DMS 273 treated with DMSO at 0.1 percent for 48 hours (cell line): ENCODE results near the gene ZFYVE21.

Source experiments
- DNase-seq: peaks from one replicate; lab custom pipeline; 2025; lab: John Stamatoyannopoulos, UW

Gene ZFYVE21

DNA sequence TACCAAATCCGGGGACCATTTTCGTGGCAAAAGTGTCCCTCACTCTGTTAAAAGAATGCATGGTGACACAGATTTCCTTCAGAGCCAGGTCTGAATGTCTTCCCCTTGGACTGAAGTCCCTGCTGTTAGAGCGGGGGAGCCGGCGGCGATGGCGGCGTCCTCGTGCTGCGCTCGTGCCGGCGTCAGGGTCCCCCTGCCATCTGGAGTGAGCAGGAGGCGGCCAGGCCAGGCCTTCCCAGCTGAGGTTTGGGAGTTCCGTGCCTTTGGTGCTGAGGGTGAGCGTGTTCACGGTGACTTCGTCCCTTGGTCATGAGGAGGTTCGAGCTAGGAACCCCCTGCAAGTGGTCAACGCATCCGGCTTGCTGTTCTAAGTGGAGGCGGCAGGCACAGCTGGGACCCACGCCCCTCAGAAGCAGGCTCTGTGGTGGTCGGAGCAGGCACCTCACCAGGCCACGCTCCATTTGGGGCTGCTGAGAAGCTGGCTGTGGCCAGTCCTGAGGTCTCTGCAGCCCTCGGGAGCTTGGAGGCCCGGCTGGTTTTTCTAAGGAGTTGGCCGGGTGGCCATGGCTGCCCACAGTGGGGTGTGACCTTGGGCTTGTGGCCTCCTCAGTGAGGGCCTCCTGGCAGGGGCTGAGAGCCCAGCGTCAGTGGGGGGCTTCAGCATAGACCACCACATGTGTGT, 9.5 kb downstream of the ZFYVE21 start:
- DNase-seq = no peak

DNA sequence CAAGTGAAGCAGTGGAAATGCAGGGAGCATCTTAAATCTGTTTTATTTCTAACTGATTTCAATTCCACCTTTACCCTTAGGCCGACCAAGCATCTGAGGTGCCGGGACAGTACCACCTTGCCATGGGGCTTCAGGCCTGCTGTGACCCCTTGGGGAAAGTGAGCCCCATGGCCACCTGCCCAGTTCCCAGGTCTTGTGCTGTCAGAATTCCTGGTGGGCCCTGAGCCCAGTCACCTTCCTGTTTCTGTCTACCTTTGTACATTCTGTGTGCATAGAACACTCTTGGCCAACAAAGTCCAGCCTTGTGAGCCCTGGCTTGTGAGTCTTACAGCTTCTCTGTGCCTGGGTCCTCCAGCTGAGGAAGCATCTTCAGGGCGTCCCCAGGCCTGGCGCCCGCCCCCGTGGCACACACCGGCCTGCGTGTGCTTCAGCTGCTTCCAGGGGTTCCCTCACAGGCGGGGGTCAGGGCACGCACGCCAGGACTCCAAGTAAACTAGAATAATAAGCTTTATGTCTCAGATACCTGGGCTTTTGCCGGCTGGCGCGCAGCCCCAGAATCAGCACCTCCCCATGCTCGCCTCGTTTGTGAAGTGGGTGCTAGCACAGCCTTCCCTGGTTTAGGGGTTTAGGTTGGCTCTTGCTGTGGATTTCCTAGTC, 10.3 kb downstream of the ZFYVE21 start:
- no peak for DNase-seq

DNA sequence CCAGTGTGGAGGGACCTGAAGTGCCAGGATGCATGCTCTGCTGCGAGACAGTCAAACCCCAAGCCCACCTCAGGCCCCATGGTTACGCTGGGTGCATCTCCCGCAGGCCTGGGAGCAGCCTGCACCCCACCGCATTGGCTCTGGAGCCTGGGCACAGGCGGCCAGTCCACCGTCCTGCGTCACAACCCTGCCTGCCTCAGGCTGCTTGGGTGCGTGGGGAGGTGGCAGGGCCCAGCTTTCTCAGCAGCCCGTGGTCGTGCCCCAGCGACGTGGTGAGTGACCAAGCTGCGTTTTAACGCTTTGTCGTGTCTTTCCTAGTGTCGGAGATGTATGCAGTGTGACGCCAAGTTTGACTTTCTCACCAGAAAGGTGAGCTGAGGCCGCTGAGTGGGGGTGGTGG, 10.9 kb downstream of the ZFYVE21 start:
- DNase-seq = no peak

DNA sequence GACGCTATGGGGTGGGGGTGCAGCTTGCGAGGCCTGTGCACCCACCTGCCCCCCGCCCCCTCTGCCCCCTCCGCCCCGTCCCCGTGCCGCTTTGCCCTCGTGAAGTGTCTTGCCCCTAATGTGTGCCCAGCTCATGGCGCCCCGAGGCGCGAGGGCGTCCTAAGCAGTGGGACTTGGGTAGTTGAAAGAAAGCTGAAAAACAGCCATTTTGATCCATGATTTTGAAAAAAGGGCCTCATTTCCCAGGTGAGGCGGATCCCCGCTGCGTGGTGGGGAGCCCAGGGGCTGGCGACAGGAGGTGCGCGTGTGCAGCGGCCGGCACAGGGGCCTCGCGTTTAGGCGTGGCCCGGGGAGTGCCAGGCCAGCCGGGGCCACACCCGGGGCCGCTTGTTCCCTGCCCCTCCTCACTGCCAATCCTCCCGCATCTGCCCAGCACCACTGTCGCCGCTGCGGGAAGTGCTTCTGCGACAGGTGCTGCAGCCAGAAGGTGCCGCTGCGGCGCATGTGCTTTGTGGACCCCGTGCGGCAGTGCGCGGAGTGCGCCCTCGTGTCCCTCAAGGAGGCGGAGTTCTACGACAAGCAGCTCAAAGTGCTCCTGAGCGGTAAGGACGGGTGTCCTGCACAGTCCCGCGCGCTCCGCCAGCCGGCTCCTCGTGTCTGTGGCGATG, 11.8 kb downstream of the ZFYVE21 start:
- DNase-seq = no peak

DNA sequence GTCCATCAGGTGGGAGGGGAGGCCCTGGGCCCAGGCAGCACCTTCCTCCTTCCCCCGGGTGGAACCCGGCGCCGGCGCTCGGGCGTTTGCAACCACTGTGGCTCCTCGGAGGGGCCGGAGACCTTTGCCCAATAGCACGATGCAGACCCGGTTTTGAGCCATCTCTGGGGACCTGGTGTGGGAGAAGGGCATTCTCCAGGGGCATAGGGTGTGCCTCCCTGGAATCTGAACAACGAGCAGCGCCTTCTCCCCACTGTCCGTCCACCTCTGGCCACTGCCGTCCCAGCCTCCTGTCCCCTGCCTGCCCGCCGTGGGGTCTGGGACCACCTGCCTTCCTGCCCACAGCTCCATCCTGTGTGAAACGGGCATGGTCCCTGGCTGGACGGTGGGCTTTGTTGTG, 12.5 kb downstream of the ZFYVE21 start:
- no peak for DNase-seq

DNA sequence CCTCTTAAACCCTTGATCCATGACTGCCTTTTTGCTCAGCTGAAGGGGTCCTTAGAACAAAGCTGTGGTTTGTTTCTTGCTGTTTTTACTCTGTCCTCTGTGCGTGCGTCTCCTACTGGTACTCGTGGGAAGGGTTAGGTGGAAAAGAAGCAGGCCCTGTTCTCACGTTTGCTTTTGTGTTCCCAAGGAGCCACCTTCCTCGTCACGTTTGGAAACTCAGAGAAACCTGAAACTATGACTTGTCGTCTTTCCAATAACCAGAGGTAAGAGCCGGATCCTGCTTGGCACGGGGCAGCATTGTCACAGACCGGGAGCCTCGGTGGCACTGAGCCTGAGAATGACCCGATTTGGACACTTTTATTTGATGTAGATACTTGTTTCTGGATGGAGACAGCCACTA, 13.1 kb downstream of the ZFYVE21 start:
- DNase-seq = no peak

DNA sequence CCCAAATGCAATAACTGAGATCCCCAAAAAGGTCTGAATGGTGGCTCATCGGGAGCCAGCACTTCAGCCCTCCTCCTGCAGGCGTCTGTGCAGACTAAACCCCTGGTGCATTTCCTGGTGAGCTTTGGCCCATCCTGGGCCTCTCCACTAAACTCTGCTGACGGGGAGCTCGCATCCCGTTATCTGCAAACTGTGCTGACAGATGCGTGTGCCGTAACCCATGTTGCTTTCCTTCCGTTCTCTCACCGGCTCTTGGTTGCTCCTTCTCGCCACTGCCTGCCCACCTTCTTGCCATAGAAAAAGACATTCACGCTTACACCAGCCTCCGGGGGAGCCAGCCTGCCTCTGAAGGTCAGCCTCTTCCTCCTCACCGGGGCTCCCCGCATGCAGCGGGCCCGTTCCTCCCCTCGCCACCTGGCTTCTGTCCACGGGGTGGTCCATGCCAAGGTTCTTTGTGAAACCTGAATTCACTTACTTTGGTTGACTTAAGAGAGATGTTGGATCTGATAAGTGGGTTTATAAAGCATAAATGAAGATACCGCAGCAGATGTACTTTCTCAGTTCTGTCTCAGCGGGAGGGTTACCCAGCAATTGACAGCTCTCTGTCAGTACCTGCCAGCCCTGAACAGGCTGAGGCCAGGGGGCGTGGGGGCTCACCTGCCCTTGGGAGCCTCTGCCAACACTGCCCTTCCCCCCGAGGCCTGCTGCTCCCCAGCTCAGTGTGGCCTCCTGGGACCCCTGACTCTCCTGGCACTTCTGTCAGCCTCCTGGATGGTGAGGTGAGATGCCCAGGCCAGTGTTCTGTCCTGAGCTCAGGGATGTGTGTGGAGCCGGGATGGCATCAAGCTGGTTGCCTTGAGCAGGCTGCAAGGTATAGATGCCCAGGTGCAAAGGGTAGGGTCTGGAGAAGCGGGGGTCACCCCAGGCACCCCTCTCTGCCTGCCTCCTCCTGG, 14.2 kb downstream of the ZFYVE21 start:
- no peak for DNase-seq

DNA sequence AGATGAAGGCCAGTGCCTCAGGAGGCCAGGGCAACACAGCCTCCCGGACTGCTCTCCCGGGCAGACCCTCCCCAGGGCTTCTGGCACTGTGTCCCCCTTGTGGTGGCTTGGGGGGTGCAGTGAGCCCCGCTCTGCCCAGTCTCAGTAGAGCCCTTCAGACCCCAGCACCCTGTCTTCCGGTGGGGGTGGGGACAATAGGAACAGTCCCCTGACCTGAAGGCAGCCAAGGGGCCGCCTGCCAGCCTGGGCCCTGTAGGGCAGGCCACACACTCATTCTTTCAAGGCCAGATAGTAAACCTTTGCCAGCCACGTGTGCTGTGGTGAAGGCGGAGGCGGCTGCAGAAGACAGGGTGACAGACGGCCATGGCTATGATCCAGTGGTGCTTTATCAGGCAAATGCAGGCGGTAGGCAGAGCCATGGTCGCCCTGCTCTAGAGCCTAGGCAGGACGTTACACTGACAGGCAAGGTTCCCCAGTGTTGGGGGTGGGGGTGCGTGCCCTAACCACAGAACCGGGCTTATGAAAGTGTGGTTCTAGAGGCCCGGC, 15.0 kb downstream of the ZFYVE21 start:
- no peak for DNase-seq

DNA sequence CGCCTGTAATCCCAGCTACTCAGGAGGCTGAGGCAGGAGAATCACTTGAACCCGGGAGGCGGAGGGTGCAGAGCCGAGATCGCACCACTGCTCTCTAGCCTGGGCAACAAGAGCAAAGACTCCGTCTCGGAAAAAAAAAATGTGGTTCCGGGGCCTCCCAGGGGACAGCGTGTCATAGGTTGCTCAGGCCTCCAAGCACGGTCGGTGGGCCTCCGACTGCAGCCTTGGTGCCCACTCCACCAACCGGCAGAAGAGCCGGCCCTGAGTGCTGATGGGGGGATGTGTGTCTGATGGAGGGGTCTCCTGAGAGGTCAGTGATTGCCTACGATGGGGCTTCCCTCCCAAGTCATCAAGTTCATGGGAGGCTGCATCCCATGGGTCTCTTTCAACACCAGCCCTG, 15.9 kb downstream of the ZFYVE21 start:
- no peak for DNase-seq

DNA sequence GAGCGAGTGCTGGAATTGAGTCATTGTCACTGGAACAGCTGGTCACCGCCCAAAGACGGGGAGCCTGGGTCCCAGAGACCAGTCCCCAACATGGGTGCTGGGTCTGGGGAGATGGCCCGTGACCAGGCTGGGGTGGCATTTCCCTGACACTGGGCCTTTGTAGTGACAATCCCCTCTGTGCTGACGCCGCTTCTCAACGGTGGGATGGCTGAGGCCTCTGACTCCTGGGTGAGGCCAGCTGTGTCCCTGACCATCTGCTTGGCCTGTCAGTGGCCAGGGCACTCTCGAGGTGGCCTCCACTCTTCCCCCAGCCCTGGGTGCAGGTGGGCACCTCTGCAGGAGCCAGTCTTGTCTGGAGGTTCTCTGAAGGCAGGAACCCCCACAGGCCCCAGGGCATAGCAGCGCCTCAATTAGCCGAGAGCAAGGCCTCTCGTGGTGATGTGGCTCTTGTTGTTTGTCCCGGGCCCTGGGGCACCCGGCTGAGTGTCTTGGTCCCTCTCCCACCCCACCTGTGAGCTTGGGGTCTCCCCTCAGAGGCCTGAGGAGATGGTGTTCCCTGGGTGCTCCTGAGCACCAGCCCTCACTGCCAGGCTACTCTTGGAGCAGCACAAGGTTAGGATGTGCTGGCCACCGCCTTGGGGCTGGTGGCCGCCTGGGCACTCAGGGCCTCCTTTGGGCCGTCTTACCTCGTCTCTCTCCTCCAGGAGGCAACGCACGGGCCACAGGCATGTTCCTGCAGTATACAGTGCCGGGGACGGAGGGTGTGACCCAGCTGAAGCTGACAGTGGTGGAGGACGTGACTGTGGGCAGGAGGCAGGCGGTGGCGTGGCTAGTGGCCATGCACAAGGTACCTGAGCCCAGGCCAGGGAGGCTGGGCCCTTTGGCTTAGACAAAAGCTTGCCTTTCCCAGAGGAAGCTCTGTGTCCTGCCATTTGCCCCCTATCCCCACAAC, 16.6 kb downstream of the ZFYVE21 start:
- no peak for DNase-seq

DNA sequence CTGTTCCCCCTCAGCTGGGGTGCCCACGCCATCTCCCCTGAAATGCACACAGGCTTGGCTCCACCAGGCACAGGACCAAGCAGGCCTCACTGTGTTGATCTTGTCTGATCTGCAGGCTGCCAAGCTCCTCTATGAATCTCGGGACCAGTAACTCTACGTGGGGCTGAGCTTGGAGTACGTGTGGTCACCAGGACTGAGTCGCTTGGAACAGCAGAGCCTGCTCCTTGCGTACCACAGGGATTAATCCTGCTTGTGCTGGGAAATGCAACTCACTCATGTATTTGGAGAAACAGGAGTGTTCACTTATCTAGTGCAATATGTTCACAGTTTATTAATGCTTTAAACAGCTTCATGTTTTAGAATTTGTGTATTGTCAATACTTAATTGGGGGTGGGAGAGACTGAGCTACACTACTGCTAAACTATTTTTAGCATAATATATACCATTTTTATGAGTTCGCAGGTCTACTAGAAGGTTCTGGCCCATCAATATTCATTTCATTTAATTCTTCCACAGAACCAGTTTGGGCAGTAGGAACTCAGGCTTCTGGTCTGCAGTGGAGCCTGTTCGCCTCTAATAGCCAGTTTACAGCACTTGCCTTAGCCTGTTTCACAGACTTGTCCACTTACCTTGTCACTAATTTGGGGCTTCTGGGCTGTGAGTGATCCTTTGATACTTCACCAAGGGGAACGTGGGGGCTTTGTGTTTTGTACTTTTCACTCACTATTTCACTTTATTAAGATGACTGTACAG, 17.4 kb downstream of the ZFYVE21 start:
- DNase-seq = no peak

DNA sequence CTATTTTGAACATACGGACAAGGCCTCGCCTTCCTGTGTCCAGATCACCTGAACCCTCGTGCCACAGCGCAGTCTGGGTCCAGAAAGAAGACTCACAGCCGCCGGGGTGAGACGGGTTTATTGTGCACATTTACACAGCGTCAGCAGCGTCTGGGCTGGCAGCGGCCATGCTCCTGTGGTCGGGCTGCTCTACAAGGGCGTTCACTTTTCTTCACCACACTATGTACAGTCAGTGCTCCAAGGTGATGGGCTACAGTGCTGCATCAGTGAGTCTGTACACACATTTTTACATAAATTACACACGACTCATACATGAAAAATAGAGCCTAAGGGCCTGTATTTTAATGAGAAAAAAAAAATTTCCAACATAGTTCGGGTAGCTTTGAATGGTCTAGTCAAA, 18.0 kb downstream of the ZFYVE21 start:
- DNase-seq = no peak

DNA sequence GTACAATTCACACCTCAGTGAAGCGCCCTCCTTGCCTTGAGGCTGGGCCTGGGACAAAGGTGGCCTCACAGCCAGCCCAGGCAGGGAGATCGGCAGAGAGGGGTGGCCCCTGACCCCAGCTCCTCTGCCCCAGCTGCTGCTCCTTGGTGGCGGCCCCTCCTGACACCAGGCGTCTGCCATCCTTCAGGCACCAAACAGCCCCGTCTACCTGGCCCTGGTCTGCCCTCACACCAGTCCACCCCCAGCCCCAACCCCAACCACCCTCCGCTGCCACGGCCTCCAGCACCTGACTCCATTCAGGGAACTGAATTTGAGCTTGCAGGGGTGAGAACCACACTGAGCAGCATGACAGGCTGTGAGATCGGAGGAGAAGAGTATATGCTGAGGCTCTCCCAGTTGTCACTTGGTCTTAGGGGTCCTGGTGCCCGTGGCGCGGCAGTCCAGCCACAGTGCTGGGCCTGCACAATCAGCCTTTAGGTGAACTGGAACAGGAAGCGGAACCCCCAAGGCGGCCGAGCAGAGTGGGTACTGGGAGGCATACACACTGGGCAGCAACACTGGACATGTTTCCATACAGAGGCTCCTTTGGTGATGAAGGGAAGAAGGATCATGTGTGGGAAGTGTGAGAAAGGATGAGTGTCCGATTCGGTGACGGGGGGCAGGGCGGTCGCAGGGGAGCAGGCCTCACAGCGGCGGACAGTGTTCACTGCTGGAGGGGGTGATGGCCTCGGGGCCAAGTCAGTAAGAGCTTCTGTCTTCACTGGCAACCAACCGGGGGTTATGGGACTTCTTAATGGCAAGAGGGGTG, 18.7 kb downstream of the ZFYVE21 start:
- DNase-seq = no peak

DNA sequence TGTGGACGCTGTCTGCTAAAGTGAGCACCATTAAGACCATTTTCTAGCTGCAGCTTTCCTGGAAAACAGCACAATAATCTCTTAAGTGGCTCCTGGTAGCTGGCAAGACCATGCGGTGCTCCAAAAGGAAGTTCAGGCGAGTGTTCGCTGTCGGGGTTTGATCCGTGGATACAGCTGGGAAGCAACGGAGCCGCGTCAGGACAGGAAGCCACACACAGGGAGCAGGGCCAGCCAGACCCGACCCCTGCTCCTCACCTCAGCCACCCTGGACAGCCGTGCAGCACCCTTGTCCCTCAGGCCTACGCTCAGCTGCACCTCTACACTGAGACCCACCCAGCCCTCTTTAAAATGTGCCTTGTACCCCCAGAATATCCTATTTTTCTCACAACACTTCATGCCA, 19.4 kb downstream of the ZFYVE21 start:
- DNase-seq = no peak

DNA sequence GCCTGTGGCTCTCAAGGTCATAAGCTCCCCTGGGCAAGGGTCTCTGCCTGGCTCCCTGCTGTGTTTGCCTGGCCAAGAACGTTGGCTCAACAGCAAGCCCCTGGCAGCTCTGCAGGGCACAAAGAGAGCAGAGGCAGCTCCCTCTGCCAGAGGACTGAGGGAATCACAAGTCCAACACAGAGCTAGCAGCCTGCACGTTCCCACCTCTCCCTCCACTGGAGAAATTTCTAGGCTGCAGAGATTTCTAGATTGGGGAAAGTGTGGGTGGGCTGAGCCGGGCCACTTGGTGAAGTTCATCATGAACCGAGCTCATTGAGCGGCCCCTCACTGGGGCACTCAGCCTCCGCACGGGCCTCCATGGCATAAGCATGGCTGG, 19.8 kb downstream of the ZFYVE21 start:
- DNase-seq = no peak

DNA sequence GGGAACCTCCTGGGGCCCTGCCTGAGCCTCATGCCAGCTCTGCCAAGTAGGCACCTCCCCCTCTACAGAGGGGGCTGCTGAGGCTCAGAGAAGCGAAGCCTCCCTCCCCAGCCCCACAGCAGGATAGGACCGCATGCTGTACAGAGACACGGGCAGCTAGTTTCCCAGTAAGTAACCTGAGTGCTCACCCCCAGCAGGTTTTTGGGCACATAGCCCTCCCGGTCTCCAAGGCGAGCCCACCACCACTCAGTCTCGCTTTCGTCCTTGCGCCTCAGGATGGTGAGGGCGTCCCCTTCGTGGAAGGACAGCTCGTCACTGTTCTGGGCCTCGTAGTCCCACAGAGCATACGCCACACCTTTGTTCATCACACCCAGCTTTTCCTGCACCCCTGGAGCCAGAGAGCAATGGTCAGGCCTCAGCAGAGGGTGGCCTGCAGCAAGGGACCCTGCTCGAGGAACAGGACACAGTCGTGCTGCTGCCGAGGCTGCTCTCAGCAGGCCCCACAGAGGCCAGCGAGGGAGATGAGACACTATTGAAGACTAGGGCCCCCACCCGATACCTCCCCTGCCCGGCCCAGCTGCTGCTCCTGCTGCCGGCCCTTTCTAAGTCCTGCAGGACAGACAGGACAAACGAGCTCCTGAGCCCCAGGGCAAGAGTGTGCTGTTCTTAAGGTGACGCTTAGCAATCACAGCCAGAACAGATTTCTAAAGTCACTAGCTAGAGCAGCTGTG, 20.4 kb downstream of the ZFYVE21 start:
- DNase-seq = no peak

DNA sequence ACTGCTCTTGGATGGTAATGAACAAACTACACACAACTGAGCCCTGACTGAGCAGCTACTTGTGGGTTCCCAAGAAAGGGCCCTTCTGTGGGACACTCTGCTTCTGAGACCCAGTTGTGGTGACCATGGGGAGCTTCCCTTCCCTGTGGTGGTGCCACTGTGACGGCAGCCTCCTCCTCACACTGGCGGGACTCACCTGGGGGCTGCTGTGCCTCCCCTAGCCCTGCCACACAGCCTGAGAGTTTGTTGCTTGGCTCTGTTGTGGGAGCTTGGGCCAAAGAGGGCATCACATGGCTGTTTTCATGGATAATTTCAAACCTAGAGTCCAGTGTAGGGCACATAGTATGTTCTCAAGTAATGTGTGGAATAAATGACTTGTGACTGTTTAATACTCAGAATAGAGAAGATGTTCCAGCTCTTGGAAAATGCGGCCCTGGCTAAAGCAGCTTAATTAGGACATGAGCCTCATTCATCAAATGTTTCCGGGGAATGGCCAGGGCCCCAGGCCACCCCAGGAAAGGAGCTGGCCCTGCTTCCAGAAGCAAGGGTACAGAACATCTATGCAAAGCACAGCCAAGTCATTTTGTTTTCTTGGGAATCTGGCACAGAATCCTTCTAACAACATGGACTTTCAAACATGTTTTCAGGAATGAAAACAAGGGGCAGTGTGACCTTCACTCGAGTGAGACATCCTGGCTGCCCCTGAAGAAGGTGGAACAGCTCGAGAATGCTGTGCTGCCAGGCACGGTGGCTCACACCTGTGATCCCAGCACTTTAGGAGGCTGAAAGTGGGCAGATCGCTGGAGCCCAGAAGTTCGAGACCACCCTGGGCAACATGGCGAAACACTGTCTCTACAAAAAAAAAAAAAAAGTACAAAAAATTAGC, 21.2 kb downstream of the ZFYVE21 start:
- DNase-seq = no peak
